Skeletal muscle tissue (tissue), 4 donors: ENCODE data around the gene MARCHF3. TPM values are rescaled to one million over a fixed set of nuclear protein-coding genes. Genes with fewer than 3 reads are reported as not detected.

Experiments used
- H3K27ac ChIP-seq: one replicate; pipeline ENCODE4 v1.7.0; 2013; ENCODE audit warnings: mild to moderate bottlenecking, low read depth, low read length, inconsistent platforms
- H3K27me3 ChIP-seq, 3 donors: one replicate each; pipeline ENCODE4 v1.7.0; 2013; ENCODE audit warnings: low read length in 3 of 3; ENCODE audit not compliant: control insufficient read depth in 3 of 3, insufficient read depth in 3 of 3
- H3K36me3 ChIP-seq, 3 donors: one replicate each; pipeline ENCODE4 v1.7.0; 2013; ENCODE audit warnings: low read length in 3 of 3; ENCODE audit not compliant: control insufficient read depth in 3 of 3, insufficient read depth in 3 of 3
- H3K4me1 ChIP-seq, 3 donors: one replicate each; pipeline ENCODE4 v1.7.0; 2013; ENCODE audit warnings: low read length in 3 of 3, mild to moderate bottlenecking in 3 of 3; ENCODE audit not compliant: control insufficient read depth in 3 of 3, insufficient read depth in 3 of 3
- H3K4me3 ChIP-seq, 3 donors: one replicate each; pipeline ENCODE4 v1.7.0; 2013; ENCODE audit warnings: low read length in 3 of 3
- H3K9ac ChIP-seq, 3 donors: one replicate each; pipeline ENCODE4 v1.7.0; 2013; ENCODE audit warnings: low read length in 3 of 3, mild to moderate bottlenecking in 3 of 3, moderate library complexity in 2 of 3, low read depth in 1 of 3
- H3K9me3 ChIP-seq, 3 donors: one replicate each; pipeline ENCODE4 v1.7.0; 2013; ENCODE audit warnings: low read length in 3 of 3; ENCODE audit not compliant: control insufficient read depth in 3 of 3
- total RNA-seq: library from RNA; depleted of rRNA; stranded (reverse); fragments of >200 nt; gene quantifications from one replicate; pipeline ENCODE4 v1.2.3, GENCODE V29; 2014
- donor health status: Osteomylitis.

MARCHF3 gene
- total RNA-seq, 1 donor from 2014 or later, result 18.8 TPM

DNA sequence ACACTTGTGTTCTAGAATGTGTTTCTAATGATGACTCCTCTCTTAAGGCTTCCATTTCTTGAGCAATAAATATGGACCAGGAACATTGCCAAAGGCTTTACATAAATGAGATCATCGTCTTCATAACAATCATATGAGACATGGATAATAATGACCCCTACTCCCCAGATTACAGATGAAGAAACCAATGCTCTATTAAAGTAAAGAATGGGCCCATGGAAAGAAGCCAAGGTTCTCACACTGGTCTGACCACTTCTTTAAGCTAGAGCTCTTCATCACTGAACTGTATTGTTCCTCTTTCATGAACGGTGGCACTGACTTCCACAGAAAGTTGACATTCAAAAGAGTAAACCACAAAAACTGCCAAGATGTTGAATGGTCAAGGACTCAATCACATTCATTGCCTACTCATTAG, 65.3 kb downstream of the MARCHF3 start:
- peaks cover 0 to 5% (median 0%) of the 10 kb centered on the region in 3 donors for H3K4me1 ChIP-seq
- no peaks in the 10 kb centered on the region for H3K9me3 ChIP-seq
- no peak overlapping the region for H3K27ac ChIP-seq
- no peaks in the 10 kb centered on the region for H3K36me3 ChIP-seq
- H3K9ac ChIP-seq, result no peak overlapping the region
- H3K4me3 ChIP-seq, result no peak overlapping the region
- H3K27me3 ChIP-seq, result no peaks in the 10 kb centered on the region

DNA sequence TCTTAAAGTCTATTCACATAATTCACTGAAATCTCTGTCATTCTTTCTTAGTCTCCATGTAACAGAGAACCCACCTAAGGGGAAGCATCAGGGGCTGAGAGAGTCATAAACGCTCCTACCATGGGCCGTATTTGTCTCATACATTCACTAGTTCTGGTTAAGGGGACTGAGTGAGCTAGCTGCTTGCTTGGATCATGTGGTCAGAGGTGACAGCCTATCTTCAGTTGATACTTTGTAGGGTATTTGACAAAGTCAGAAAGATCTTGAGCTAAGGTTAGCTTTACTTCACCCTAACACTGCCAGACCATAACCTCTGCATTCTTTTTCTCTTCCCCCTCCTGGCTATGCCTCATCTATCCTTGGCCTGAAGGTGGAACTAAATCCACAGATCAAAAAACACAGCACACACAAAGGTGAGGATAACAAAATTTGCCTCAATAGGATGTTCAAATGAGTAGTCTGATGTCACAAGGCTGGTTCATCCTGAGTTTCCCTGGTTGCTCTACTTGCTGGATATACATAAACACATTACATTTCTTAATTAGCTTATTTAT, 66.5 kb downstream of the MARCHF3 start:
- H3K36me3 ChIP-seq, result no peaks in the 10 kb centered on the region
- no peaks in the 10 kb centered on the region for H3K9me3 ChIP-seq
- H3K27me3 ChIP-seq, result no peaks in the 10 kb centered on the region
- no peak overlapping the region for H3K4me3 ChIP-seq
- H3K4me1 ChIP-seq, result peaks cover 0 to 5% (median 0%) of the 10 kb centered on the region in 3 donors
- no peak overlapping the region for H3K27ac ChIP-seq
- H3K9ac ChIP-seq, result no peak overlapping the region

DNA sequence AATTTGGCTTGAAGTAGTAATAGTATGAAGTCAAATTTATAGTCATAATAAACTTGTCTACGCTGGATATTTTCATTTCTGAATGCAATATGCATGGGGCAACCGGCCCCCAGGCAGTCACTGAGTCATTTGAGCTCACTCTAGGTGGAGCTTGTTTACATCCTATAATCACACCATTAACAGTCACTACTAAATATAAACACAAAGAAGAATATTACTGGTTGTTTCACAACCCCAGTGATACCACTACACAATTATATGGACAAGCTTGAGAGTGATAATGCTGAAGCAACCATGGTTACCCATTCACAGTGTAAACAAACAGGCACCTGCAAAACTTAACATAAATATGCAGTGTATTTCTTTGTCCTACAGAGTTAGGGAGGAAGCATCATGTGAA, 68.7 kb downstream of the MARCHF3 start:
- no peaks in the 10 kb centered on the region for H3K36me3 ChIP-seq

DNA sequence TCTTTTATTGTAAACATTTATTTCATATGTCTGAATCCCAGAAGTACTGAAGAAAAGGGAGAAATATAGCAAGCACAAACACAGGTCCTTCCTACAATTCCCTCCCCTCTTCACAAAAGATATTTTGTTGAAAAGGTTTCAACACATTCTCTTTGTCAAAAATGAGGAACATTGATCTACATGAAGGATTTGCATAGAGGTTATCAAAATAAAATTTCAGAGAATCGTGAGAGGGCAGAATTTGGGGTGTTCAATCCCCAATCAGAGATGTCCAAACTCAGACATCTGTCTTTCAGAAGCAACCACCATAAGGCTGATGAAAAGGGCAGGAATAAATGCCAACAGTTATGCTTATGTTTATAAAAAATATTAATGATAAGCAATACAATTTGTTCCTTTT, 69.2 kb downstream of the MARCHF3 start:
- Histone ChIP-seq H3K27ac (no peak overlapping the region), H3K4me1 (peaks cover 0 to 5% (median 0%) of the 10 kb centered on the region in 3 donors), H3K4me3 (no peak overlapping the region), H3K36me3 (no peaks in the 10 kb centered on the region), H3K27me3 (no peaks in the 10 kb centered on the region), H3K9ac (no peak overlapping the region), H3K9me3 (no peaks in the 10 kb centered on the region)

More for the DNA sequence above, 68.7 kb downstream of the MARCHF3 start:
- Histone ChIP-seq H3K4me1 (peaks cover 0 to 5% (median 0%) of the 10 kb centered on the region in 3 donors), H3K27me3 (no peaks in the 10 kb centered on the region), H3K4me3 (no peak overlapping the region), H3K27ac (no peak overlapping the region), H3K9me3 (no peaks in the 10 kb centered on the region), H3K9ac (no peak overlapping the region)

DNA sequence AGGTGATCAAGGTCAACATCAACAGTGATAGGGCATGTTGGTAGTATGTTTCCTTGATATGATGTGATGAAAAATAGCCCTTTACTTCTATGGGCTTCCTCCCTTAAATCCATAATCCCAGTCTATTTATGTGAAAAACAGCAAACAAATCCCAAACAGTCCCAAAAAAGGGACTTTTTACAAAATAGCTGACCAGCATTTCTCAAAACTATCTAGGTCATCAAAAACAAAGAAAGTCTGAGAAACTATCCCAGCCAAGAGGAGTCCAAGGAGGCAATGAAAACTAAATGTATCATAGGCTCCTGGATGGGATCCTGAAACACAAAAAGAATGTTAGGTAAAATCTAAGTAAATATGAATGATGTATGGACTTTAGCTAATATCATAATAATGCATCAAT, 71.2 kb downstream of the MARCHF3 start:
- no peaks in the 10 kb centered on the region for H3K27me3 ChIP-seq
- H3K27ac ChIP-seq, result no peak overlapping the region
- peaks cover 0 to 5% (median 0%) of the 10 kb centered on the region in 3 donors for H3K4me1 ChIP-seq
- no peak overlapping the region for H3K4me3 ChIP-seq
- no peaks in the 10 kb centered on the region for H3K36me3 ChIP-seq
- H3K9ac ChIP-seq, result no peak overlapping the region
- no peaks in the 10 kb centered on the region for H3K9me3 ChIP-seq

DNA sequence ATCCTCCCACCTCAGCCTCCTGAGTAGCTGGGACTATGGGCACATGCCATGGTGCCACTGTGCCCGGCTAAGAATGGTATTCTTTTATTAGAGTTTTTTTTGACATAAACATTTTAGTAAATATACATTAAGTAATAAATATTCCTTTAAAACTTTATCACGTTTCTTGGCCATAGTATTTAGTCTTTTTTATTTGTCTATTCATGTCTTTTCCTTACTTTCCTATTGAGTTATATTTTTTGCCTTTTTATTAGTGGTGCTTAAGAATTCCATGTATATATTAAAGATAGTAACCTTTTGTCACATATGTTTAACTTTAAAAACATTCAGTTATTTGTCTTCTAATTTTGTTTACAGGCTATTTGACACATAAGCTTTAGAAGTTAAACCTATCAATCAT, 73.4 kb downstream of the MARCHF3 start:
- Histone ChIP-seq H3K36me3 (no peaks in the 10 kb centered on the region), H3K4me3 (no peak overlapping the region), H3K27ac (no peak overlapping the region), H3K27me3 (no peaks in the 10 kb centered on the region), H3K4me1 (peaks cover 0 to 4% (median 0%) of the 10 kb centered on the region in 3 donors), H3K9ac (no peak overlapping the region), H3K9me3 (no peaks in the 10 kb centered on the region)

DNA sequence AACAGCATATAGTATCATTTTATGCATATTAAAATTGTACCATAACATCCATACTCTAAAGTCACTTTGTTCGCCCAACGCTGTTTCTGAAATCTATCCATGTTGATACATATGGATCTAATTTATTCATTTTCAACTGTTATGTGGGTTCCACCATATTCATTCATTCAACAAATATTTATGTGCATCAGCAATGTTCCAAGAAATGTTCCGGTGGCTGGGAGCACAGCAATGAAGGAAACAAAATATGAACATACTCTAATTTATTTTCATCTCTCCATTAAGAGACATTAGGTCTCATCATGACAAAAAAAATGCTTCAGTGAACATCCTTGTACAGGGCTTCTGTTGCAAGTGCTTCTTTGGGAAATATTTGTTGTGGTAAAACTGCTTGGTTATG, 75.4 kb downstream of the MARCHF3 start:
- no peak overlapping the region for H3K27ac ChIP-seq
- no peaks in the 10 kb centered on the region for H3K4me1 ChIP-seq
- no peaks in the 10 kb centered on the region for H3K9me3 ChIP-seq
- H3K9ac ChIP-seq, result no peak overlapping the region
- no peak overlapping the region for H3K4me3 ChIP-seq
- no peaks in the 10 kb centered on the region for H3K36me3 ChIP-seq
- H3K27me3 ChIP-seq, result no peaks in the 10 kb centered on the region

DNA sequence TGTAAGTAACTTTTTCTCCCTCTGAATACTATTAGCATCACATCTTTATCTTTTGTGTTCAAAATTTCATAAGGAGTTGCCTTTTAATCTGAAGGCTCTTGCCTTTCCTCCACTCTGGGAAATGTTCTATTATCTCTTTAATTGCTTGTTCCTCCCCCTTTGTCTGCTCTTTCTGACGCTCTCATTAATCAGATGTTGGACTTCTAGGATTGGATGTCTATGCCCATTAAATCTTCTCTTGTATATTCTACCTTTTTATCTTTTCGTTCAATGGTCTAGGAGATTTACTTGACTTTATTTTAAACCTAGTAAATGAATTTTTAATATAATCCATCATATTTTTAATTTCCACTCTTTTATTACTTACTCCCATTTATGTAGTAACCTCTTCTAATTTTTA, 76.7 kb downstream of the MARCHF3 start:
- Histone ChIP-seq H3K27ac (no peak overlapping the region), H3K4me3 (no peak overlapping the region), H3K9ac (no peak overlapping the region)

DNA sequence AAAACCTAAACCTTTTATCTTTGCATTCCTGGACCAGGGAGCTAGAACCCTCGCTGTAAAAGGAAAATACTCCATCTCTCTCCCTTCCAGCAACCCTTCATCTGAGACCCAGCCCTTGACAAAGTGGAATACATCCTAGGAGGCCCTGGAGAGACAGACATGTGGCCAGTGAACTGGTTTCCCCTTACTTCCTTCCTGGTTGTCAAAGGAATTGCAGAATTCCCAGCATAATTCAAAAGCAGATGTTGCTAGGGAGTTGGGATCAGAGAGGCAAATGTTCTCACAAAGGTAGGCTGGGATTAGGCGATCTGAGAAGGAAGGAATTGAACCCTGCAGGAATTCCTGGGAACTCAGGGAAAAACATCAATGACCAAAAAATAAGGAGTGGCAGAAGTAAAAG, 80.9 kb downstream of the MARCHF3 start:
- Histone ChIP-seq H3K27me3 (no peaks in the 10 kb centered on the region), H3K4me3 (no peak overlapping the region), H3K27ac (no peak overlapping the region), H3K9me3 (no peaks in the 10 kb centered on the region), H3K36me3 (peaks cover 0 to 2% (median 0%) of the 10 kb centered on the region in 3 donors), H3K9ac (no peak overlapping the region), H3K4me1 (peaks cover 0 to 2% (median 0%) of the 10 kb centered on the region in 3 donors)

More for the DNA sequence above, 76.7 kb downstream of the MARCHF3 start:
- no peaks in the 10 kb centered on the region for H3K9me3 ChIP-seq
- no peaks in the 10 kb centered on the region for H3K36me3 ChIP-seq
- H3K4me1 ChIP-seq, result no peaks in the 10 kb centered on the region
- H3K27me3 ChIP-seq, result no peaks in the 10 kb centered on the region

DNA sequence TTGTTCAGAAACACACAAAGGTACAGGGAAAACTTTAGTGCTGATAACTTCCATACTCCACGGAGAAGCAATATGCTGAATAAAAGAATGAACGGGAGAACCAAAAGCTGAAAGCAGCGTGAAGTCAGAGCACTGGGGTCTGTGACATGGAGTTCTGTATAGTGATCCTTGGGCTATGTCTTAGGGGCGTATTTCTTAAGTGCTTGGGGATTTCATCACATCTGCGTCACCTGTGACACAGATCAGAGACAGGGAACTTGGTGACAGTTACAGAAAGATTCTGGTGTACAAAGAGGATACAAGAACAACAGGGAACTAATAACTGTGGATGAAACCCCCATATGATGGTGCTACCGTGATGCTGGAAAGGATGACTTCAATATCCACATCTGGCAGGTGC, 81.9 kb downstream of the MARCHF3 start:
- H3K9me3 ChIP-seq, result no peaks in the 10 kb centered on the region
- H3K27ac ChIP-seq, result no peak overlapping the region
- H3K9ac ChIP-seq, result no peak overlapping the region
- H3K4me1 ChIP-seq, result peaks cover 0 to 2% (median 0%) of the 10 kb centered on the region in 3 donors
- no peak overlapping the region for H3K4me3 ChIP-seq
- no peaks in the 10 kb centered on the region for H3K27me3 ChIP-seq
- peaks cover 0 to 2% (median 0%) of the 10 kb centered on the region in 3 donors for H3K36me3 ChIP-seq
